SK-N-SH treated with all-trans-retinoic acid at 6 μM for 48 hours (cell line): ENCODE data around the gene DDX28.

Experiments
- ATAC-seq: fragments of 200-7000 bp; cut with Tn5 transposase; 3 replicates; pipeline ENCODE4 v1.9.1; 2020; ENCODE audit warnings: mild to moderate bottlenecking, moderate library complexity
- ARNTL ChIP-seq: fragments of 450-650 bp; formaldehyde crosslinking; IDR thresholded peaks from 2 replicates; pipeline ENCODE4 v1.5.0; 2020; ENCODE audit warnings: low read depth, mild to moderate bottlenecking, moderate library complexity, borderline replicate concordance
- BACH2 ChIP-seq: fragments of 250-450 bp; sonication (Bioruptor Pico); IDR thresholded peaks from 2 replicates; pipeline ENCODE4 v1.9.0; 2021; ENCODE audit warnings: mild to moderate bottlenecking, borderline replicate concordance
- CREB5 ChIP-seq: fragments of 250-450 bp; sonication (Bioruptor Pico); IDR thresholded peaks from 2 replicates; pipeline ENCODE4 v1.5.1; 2020; ENCODE audit warnings: low read depth, mild to moderate bottlenecking, moderate library complexity
- CSDC2 ChIP-seq: fragments of 250-450 bp; sonication (Bioruptor Pico); IDR thresholded peaks from 2 replicates; pipeline ENCODE4 v1.5.0; 2020; ENCODE audit warnings: mild to moderate bottlenecking, moderate library complexity
- ESRRG ChIP-seq: fragments of 250-450 bp; sonication (Bioruptor Pico); IDR thresholded peaks from 2 replicates; pipeline ENCODE4 v1.6.1; 2021; ENCODE audit warnings: mild to moderate bottlenecking
- GLIS3 ChIP-seq: fragments of 250-450 bp; sonication (Bioruptor Pico); IDR thresholded peaks from 2 replicates; pipeline ENCODE4 v1.5.0; 2020; ENCODE audit warnings: mild to moderate bottlenecking, moderate library complexity
- ISL1 ChIP-seq: fragments of 250-450 bp; sonication (Bioruptor Pico); IDR thresholded peaks from 2 replicates; pipeline ENCODE4 v2.1.2; 2022; ENCODE audit warnings: mild to moderate bottlenecking, moderate library complexity
- OSR1 ChIP-seq: fragments of 250-450 bp; sonication (Bioruptor Pico); IDR thresholded peaks from 2 replicates; pipeline ENCODE4 v1.8.0; 2022; ENCODE audit warnings: moderate library complexity, mild to moderate bottlenecking, inconsistent platforms
- PPARA ChIP-seq: fragments of 250-450 bp; sonication (Bioruptor Pico); IDR thresholded peaks from 2 replicates; pipeline ENCODE4 v1.5.0; 2020; ENCODE audit warnings: mild to moderate bottlenecking, borderline replicate concordance
- RARB ChIP-seq: fragments of 250-450 bp; sonication (Bioruptor Pico); IDR thresholded peaks from 2 replicates; pipeline ENCODE4 v1.8.0; 2021; ENCODE audit warnings: mild to moderate bottlenecking, moderate library complexity
- SNAI2 ChIP-seq: fragments of 250-450 bp; sonication (Bioruptor Pico); IDR thresholded peaks from 2 replicates; pipeline ENCODE4 v1.5.0; 2020; ENCODE audit warnings: mild to moderate bottlenecking, moderate library complexity
- TCF4 ChIP-seq: fragments of 250-450 bp; sonication (Bioruptor Pico); IDR thresholded peaks from 2 replicates; pipeline ENCODE4 v1.8.0; 2021; ENCODE audit warnings: mild to moderate bottlenecking, moderate library complexity, borderline replicate concordance
- TOX ChIP-seq: fragments of 250-450 bp; sonication (Bioruptor Pico); IDR thresholded peaks from 2 replicates; pipeline ENCODE4 v1.8.0; 2021; ENCODE audit warnings: mild to moderate bottlenecking, moderate library complexity, borderline replicate concordance
- ZC3H10 ChIP-seq: fragments of 250-450 bp; sonication (Bioruptor Pico); IDR thresholded peaks from 2 replicates; pipeline ENCODE4 v1.5.1; 2021; ENCODE audit warnings: mild to moderate bottlenecking, moderate library complexity
- ZFP3 ChIP-seq: fragments of 250-450 bp; sonication (Bioruptor Pico); IDR thresholded peaks from 2 replicates; pipeline ENCODE4 v1.5.0; 2020; ENCODE audit warnings: mild to moderate bottlenecking, moderate library complexity
- ZFP30 ChIP-seq: fragments of 450-650 bp; formaldehyde crosslinking; IDR thresholded peaks from 2 replicates; pipeline ENCODE4 v1.5.0; 2022; ENCODE audit warnings: mild to moderate bottlenecking, moderate library complexity
- ZNF565 ChIP-seq: fragments of 450-650 bp; formaldehyde crosslinking; conservative IDR thresholded peaks from 2 replicates; pipeline ENCODE4 v1.5.0; 2020; ENCODE audit warnings: low read depth, mild to moderate bottlenecking, moderate library complexity
- ZNF70 ChIP-seq: fragments of 450-650 bp; formaldehyde crosslinking; IDR thresholded peaks from 2 replicates; pipeline ENCODE4 v1.5.0; 2020; ENCODE audit warnings: mild to moderate bottlenecking, moderate library complexity
- ZNF8 ChIP-seq: fragments of 450-650 bp; formaldehyde crosslinking; IDR thresholded peaks from 2 replicates; pipeline ENCODE4 v1.5.0; 2020; ENCODE audit warnings: mild to moderate bottlenecking, moderate library complexity
- TF ChIP-seq, protein P1 (sequence below): fragments of 250-450 bp; sonication (Bioruptor Pico); IDR thresholded peaks from 2 replicates; pipeline ENCODE4 v1.5.1; 2021; ENCODE audit warnings: mild to moderate bottlenecking, moderate library complexity
- TF ChIP-seq, protein P2 (sequence below): fragments of 250-450 bp; sonication (Bioruptor Pico); IDR thresholded peaks from 2 replicates; pipeline ENCODE4 v1.5.0; 2020; ENCODE audit warnings: mild to moderate bottlenecking, moderate library complexity
- TF ChIP-seq, protein P3 (sequence below): fragments of 250-450 bp; sonication (Bioruptor Pico); IDR thresholded peaks from 2 replicates; pipeline ENCODE4 v1.8.0; 2020; ENCODE audit warnings: mild to moderate bottlenecking, moderate library complexity, borderline replicate concordance

Gene DDX28

GRCh38 chr16:68028996-68029395 is 6.0 kb upstream of the DDX28 start:
- no peak for ATAC-seq

DNA sequence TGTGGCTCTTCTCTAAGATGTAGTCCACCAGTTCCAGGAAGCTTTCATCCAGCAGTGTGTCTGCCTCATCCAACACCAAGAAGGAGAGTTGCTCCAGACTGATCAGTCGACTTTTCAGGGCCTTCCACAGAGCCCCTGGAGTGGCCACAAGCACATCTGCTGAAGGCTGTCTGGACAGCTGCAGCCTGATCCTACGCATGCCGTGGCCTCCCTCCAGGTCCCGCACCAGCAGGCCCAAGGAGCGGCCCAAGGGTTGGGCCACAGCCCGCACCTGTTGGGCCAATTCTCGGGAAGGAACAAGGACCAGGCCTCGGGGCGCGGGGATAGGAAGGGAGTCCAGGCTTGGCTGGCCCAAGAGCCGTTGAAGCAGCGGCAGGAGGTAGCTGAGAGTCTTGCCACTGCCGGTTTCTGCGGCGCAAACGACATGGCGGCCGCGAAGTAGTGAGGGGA is 729 bp downstream of the DDX28 start:
- peak; percentile 19 for ATAC-seq
- TF ChIP-seq PPARA (no peak), ZFP30 (CRISPR knock-in tag) (no peak), OSR1 (no peak), ZNF565 (CRISPR knock-in tag) (no peak), TCF4 (CRISPR knock-in tag) (no peak), ESRRG (no peak), CREB5 (CRISPR knock-in tag) (no peak), RARB (CRISPR knock-in tag) (no peak), GLIS3 (CRISPR knock-in tag) (no peak), BACH2 (CRISPR knock-in tag) (no peak), ZFP3 (no peak), ZNF70 (CRISPR knock-in tag) (no peak), TOX (CRISPR knock-in tag) (no peak), CSDC2 (CRISPR knock-in tag) (no peak)
- TF ChIP-seq, protein P1, sequence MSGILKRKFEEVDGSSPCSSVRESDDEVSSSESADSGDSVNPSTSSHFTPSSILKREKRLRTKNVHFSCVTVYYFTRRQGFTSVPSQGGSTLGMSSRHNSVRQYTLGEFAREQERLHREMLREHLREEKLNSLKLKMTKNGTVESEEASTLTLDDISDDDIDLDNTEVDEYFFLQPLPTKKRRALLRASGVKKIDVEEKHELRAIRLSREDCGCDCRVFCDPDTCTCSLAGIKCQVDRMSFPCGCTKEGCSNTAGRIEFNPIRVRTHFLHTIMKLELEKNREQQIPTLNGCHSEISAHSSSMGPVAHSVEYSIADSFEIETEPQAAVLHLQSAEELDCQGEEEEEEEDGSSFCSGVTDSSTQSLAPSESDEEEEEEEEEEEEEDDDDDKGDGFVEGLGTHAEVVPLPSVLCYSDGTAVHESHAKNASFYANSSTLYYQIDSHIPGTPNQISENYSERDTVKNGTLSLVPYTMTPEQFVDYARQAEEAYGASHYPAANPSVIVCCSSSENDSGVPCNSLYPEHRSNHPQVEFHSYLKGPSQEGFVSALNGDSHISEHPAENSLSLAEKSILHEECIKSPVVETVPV (CRISPR knock-in tag) = no peak

More at GRCh38 chr16:68028996-68029395, 6.0 kb upstream of the DDX28 start:
- TF ChIP-seq, protein P2, sequence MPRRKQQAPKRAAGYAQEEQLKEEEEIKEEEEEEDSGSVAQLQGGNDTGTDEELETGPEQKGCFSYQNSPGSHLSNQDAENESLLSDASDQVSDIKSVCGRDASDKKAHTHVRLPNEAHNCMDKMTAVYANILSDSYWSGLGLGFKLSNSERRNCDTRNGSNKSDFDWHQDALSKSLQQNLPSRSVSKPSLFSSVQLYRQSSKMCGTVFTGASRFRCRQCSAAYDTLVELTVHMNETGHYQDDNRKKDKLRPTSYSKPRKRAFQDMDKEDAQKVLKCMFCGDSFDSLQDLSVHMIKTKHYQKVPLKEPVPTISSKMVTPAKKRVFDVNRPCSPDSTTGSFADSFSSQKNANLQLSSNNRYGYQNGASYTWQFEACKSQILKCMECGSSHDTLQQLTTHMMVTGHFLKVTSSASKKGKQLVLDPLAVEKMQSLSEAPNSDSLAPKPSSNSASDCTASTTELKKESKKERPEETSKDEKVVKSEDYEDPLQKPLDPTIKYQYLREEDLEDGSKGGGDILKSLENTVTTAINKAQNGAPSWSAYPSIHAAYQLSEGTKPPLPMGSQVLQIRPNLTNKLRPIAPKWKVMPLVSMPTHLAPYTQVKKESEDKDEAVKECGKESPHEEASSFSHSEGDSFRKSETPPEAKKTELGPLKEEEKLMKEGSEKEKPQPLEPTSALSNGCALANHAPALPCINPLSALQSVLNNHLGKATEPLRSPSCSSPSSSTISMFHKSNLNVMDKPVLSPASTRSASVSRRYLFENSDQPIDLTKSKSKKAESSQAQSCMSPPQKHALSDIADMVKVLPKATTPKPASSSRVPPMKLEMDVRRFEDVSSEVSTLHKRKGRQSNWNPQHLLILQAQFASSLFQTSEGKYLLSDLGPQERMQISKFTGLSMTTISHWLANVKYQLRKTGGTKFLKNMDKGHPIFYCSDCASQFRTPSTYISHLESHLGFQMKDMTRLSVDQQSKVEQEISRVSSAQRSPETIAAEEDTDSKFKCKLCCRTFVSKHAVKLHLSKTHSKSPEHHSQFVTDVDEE (CRISPR knock-in tag) = no peak
- no peak for TF ChIP-seq ESRRG
- TF ChIP-seq, protein P3, sequence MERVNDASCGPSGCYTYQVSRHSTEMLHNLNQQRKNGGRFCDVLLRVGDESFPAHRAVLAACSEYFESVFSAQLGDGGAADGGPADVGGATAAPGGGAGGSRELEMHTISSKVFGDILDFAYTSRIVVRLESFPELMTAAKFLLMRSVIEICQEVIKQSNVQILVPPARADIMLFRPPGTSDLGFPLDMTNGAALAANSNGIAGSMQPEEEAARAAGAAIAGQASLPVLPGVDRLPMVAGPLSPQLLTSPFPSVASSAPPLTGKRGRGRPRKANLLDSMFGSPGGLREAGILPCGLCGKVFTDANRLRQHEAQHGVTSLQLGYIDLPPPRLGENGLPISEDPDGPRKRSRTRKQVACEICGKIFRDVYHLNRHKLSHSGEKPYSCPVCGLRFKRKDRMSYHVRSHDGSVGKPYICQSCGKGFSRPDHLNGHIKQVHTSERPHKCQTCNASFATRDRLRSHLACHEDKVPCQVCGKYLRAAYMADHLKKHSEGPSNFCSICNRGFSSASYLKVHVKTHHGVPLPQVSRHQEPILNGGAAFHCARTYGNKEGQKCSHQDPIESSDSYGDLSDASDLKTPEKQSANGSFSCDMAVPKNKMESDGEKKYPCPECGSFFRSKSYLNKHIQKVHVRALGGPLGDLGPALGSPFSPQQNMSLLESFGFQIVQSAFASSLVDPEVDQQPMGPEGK (CRISPR knock-in tag) = no peak
- TF ChIP-seq, protein P1 (CRISPR knock-in tag) = no peak
- TF ChIP-seq ISL1 (CRISPR knock-in tag) = no peak
- TF ChIP-seq ZFP30 (CRISPR knock-in tag) = no peak
- no peak for TF ChIP-seq GLIS3 (CRISPR knock-in tag)
- no peak for TF ChIP-seq ZNF8 (CRISPR knock-in tag)
- no peak for TF ChIP-seq ZC3H10 (CRISPR knock-in tag)
- TF ChIP-seq OSR1 = no peak
- no peak for TF ChIP-seq ZNF565 (CRISPR knock-in tag)
- TF ChIP-seq ARNTL = no peak
- TF ChIP-seq TOX (CRISPR knock-in tag) = no peak
- no peak for TF ChIP-seq TCF4 (CRISPR knock-in tag)
- TF ChIP-seq PPARA = no peak
- TF ChIP-seq, all 23 proteins: peak for 0

GRCh38 chr16:68021490-68021889 is 1.5 kb downstream of the DDX28 start:
- no peak for TF ChIP-seq SNAI2 (CRISPR knock-in tag)
- no peak for TF ChIP-seq ZNF8 (CRISPR knock-in tag)
- no peak for TF ChIP-seq ESRRG
- no peak for ATAC-seq
